Left lung (tissue), 10 donors: ENCODE measurements around the gene CDK14. TPM values are rescaled to one million over a fixed set of nuclear protein-coding genes. Genes with fewer than 3 reads are reported as not detected.

Experiments
- ATAC-seq: fragments of 200-7000 bp; cut with Tn5 transposase; one replicate; pipeline ENCODE4 v1.9.1; 2020; ENCODE audit warnings: moderate library complexity
- DNase-seq, 4 donors: peaks; one replicate each; pipeline ENCODE4 v3.0.0-alpha.2; 2013 to 2020
- H3K27ac ChIP-seq, 2 donors: fragments of 200-600 bp; sonication (generic) in 1 of 2; one replicate each; pipeline versions ENCODE4 v1.5.0 to v1.8.0; 2020 to 2021
- H3K27me3 ChIP-seq, 2 donors: fragments of 200-600 bp; sonication (generic) in 1 of 2; one replicate each; pipeline versions ENCODE4 v1.5.0 to v1.8.0; 2020 to 2021
- H3K36me3 ChIP-seq, 2 donors: fragments of 200-600 bp; sonication (generic) in 1 of 2; one replicate each; pipeline versions ENCODE4 v1.5.0 to v1.8.0; 2020 to 2021
- H3K4me1 ChIP-seq, 2 donors: fragments of 200-600 bp; one replicate each; pipeline ENCODE4 v1.8.0; 2021
- H3K4me3 ChIP-seq, 2 donors: fragments of 200-600 bp; sonication (generic) in 1 of 2; one replicate each; pipeline versions ENCODE4 v1.5.0 to v1.8.0; 2020 to 2021; ENCODE audit warnings: mild to moderate bottlenecking in 1 of 2
- H3K9me3 ChIP-seq, 2 donors: fragments of 200-600 bp; sonication (generic) in 1 of 2; one replicate each; pipeline versions ENCODE4 v1.5.0 to v1.8.0; 2020 to 2021
- CTCF ChIP-seq, 2 donors: fragments of 200-600 bp; sonication (generic) in 1 of 2; IDR thresholded peaks; one replicate each; pipeline versions ENCODE4 v1.5.0 to v1.8.0; 2021; ENCODE audit warnings: antibody characterized with exemption in 2 of 2
- intact Hi-C, 2 donors: fragments of 100-400 bp; cut with DNase I; formaldehyde crosslinking; loops; one replicate each; pipeline versions ENCODE4 v1.11.2 to v1.14.2; 2022
- polyA plus RNA-seq, 6 donors: library from polyadenylated mRNA; unstranded; fragments of 120-200 nt; gene quantifications; one replicate each; pipeline ENCODE4 v1.2.1, GENCODE V29; 2013; ENCODE audit not compliant: insufficient read length in 6 of 6
- total RNA-seq, 2 donors: library from RNA; stranded (reverse); fragmentation: NEBNext Ultra II Directional; extraction: Animal tissue kit (Norgen Biotek cat#: 25700); gene quantifications; one replicate each; pipeline ENCODE4 v1.2.1, GENCODE V29; 2021
- donor health status: DM: no; HTN: yes; CAD: no.
- donor health status: DM: no; HTN: no; CAD: no.

CDK14 gene
- total and polyA plus RNA-seq, 8 donors: 24.1 to 45.1 (median 30.0) TPM

DNA sequence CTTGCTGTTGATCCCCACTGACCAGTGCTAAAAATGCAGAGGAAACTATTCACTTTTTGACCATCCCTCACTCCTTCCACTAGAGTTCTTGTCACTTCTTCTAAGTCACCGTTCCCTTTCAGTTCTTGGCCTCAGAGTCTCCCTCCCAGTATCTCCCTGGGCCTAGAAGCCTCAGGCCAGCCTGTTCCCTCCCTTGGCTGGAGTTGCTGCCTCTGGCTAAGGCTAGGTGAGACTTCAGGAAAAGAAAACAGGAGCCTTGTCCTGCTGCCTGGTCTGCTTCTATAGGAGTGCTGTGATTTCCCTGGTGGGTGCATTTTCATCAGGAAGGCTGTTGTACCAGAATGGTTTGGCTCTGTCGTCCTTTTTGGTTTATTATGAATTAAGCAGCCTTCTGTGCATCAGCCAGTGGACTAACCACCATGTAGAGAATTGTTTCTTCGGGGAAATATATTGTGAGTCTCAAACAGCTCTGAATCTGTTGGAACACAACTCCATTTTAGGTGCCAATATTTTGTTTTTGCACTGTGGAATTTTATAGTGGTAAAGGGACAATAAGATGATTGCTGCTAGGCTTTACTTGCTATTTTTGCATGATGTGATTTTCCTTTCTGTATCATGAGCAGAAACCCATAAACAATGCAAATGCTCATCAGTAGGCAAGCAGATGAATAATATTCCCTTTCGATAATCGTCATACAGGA is 434.7 kb downstream of the CDK14 start:
- Histone ChIP-seq H3K36me3 (no peaks in the 10 kb centered on the region), H3K4me1 (no peaks in the 10 kb centered on the region), H3K27ac (no peak overlapping the region), H3K4me3 (no peak overlapping the region), H3K9me3 (no peaks in the 10 kb centered on the region), H3K27me3 (no peaks in the 10 kb centered on the region)
- DNase-seq (no peak), ATAC-seq (no peak)
- TF ChIP-seq CTCF (IDR thresholded peaks at IDR 0.05): no peak
- intact Hi-C loops: loop anchor here in 1 of 2 donors (10.0 kb wide), 1 partner anchor 476 kb away; no protein-coding TSS in a partner anchor

GRCh38 chr7:91031757-91032156 is 435.6 kb downstream of the CDK14 start:
- Histone ChIP-seq H3K36me3 (no peaks in the 10 kb centered on the region), H3K9me3 (no peaks in the 10 kb centered on the region), H3K4me1 (no peaks in the 10 kb centered on the region), H3K27me3 (no peaks in the 10 kb centered on the region), H3K4me3 (no peak overlapping the region), H3K27ac (no peak overlapping the region)
- DNase-seq: no peak
- intact Hi-C loops: loop anchor here in 1 of 2 donors (10.0 kb wide), 1 partner anchor 477 kb away; no protein-coding TSS in a partner anchor
- ATAC-seq: no peak
- TF ChIP-seq CTCF (IDR thresholded peaks at IDR 0.05): no peak

- Histone ChIP-seq H3K9me3 (no peaks in the 10 kb centered on the region), H3K4me1 (no peaks in the 10 kb centered on the region), H3K27ac (no peak overlapping the region), H3K4me3 (no peak overlapping the region), H3K27me3 (no peaks in the 10 kb centered on the region), H3K36me3 (no peaks in the 10 kb centered on the region)
- TF ChIP-seq CTCF (IDR thresholded peaks at IDR 0.05): no peak
- intact Hi-C loops: loop anchor here in 1 of 2 donors (10.0 kb wide), 1 partner anchor 479 kb away; no protein-coding TSS in a partner anchor
- DNase-seq (no peak), ATAC-seq (no peak)
Measured at GRCh38 chr7:91033574-91033973, 437.5 kb downstream of the CDK14 start.

- no peaks in the 10 kb centered on the region for H3K4me1 ChIP-seq
- TF ChIP-seq CTCF (IDR thresholded peaks at IDR 0.05): peak; percentile 35 to 38
- no peak overlapping the region for H3K27ac ChIP-seq
- no peaks in the 10 kb centered on the region for H3K36me3 ChIP-seq
- no peak overlapping the region for H3K4me3 ChIP-seq
- intact Hi-C loops: loop anchor here in 1 of 2 donors (10.0 kb wide), 1 partner anchor 480 kb away; no protein-coding TSS in a partner anchor
- peak in 1 of 4 donors; percentile 68 for DNase-seq
- H3K9me3 ChIP-seq: no peaks in the 10 kb centered on the region
- peak; percentile 74 for ATAC-seq
- H3K27me3 ChIP-seq: no peaks in the 10 kb centered on the region
Measured at GRCh38 chr7:91034459-91035368, 438.6 kb downstream of the CDK14 start.

DNA sequence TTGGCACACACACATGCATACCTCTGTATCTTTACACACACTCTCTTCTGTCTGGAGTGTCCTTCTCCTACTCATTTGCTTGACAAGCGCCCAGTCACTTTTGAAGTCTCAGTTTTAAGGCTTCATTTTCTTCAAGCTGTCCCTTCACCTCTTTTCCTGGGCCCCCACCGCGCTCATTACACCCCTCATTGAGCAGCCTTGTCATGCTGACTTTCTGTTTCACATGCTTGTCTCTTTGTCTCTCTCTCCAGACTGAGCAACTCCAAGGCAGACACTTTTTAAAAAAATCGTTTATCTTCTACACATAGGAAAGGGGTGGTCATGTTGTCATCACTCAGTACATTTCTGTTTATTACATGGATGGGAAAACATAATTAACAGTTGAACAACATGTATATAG is 442.9 kb downstream of the CDK14 start:
- Histone ChIP-seq H3K36me3 (no peaks in the 10 kb centered on the region), H3K9me3 (no peaks in the 10 kb centered on the region), H3K4me1 (no peaks in the 10 kb centered on the region), H3K4me3 (no peak overlapping the region), H3K27me3 (no peaks in the 10 kb centered on the region), H3K27ac (no peak overlapping the region)
- intact Hi-C loops: loop anchor here in 1 of 2 donors (10.0 kb wide), 1 partner anchor 484 kb away; no protein-coding TSS in a partner anchor
- TF ChIP-seq CTCF (IDR thresholded peaks at IDR 0.05): no peak
- ATAC-seq (no peak), DNase-seq (no peak)
